ENCODE data around the gene IPCEF1.

The IPCEF1 gene

DNA sequence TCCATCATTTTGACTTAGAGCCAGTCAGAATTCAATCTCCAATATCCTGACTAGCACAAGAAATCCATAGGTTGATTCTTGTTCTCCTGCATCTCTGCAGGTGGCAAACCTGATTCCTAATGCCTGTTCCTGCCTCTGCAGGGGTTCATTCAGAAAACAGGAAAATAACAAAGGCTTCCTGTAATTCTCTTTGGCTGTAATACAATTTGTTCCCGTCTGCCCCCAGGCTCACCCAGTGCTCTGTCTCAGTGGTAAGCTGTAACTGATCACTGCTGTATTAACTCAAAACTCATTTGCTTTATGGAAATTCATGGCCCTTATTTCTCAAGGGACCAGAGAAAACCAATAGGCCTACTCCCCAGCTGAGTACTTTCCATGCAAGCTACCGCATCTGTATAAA is 228.9 kb downstream of the IPCEF1 start:
- TF ChIP-seq TAF1 (IDR thresholded peaks at IDR 0.05; ENCODE audit: borderline replicate concordance, low read depth, low read length) (no peak), POLR2A (IDR thresholded peaks at IDR 0.05; ENCODE audit: low read depth, low read length) (no peak), POLR2AphosphoS5 (IDR thresholded peaks at IDR 0.05; ENCODE audit: low read depth, low read length) (no peak)
- no peak for DNase-seq (ENCODE audit: insufficient read length)
- FAIRE-seq: no peak

DNA sequence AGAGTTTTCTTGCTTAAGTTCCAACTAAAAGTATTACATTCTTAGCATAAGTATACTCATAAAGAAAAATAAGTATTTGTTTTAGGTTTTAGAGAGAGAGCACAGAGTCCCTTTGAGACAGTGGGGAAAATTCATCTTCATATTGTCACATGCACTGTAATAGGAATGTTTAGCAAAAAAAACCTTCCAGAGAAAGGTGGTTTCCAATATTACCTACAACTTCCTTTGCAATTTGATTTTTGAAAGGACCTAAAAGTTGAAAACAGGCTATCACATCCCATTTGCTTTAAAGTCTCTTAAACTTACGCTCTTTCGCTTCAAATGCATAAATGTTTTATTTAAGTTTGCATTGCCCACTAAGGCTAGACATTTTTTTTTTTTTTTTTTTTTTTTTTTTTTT is 231.2 kb downstream of the IPCEF1 start:
- FAIRE-seq (no peak), DNase-seq (ENCODE audit: insufficient read length) (no peak)
- no peak for TF ChIP-seq POLR2A (IDR thresholded peaks at IDR 0.05; ENCODE audit: low read depth, low read length)
- no peak for TF ChIP-seq TAF1 (IDR thresholded peaks at IDR 0.05; ENCODE audit: borderline replicate concordance, low read depth, low read length)
- TF ChIP-seq POLR2AphosphoS5 (IDR thresholded peaks at IDR 0.05; ENCODE audit: low read depth, low read length): no peak

DNA sequence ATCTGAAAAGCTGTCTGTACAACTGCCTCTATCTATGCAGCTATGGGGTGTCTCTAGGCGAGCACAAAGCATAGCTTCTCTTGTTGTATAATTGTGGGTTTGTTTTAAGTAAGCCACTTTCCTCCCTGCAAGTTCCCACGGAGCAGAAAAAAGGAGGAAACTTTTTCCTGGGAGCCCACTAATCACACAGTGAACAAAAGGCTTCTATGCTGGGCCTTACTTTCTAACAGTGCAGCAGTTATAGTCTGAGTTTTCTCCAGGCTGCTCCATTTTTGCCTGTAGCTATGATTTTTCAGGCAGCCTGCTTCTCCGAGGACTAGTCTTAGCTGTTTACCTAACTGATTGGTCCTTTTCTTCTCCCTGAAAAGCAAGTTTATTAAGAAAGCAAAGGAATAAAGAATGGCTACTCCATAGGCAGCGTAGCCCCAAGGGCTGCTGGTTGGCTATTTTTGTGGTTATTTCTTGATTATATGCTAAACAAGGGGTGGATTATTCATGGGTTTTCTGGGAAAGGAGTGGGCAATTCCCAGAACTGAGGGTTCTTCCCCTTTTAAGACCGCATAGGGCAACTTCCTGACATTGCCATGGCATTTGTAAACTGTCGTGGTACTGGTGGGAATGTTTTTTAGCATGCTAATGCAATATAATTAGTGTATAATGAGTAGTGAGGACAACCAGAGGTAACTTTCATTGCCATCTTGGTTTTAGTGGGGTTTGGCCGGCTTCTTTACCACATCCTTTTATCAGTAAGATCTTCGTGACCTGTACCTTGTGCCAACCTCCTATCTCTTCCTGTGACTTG is 233.2 kb downstream of the IPCEF1 start:
- DNase-seq (ENCODE audit: insufficient read length) (no peak), FAIRE-seq (no peak)
- TF ChIP-seq POLR2AphosphoS5 (IDR thresholded peaks at IDR 0.05; ENCODE audit: low read depth, low read length) (no peak), POLR2A (IDR thresholded peaks at IDR 0.05; ENCODE audit: low read depth, low read length) (no peak), TAF1 (IDR thresholded peaks at IDR 0.05; ENCODE audit: borderline replicate concordance, low read depth, low read length) (no peak)

DNA sequence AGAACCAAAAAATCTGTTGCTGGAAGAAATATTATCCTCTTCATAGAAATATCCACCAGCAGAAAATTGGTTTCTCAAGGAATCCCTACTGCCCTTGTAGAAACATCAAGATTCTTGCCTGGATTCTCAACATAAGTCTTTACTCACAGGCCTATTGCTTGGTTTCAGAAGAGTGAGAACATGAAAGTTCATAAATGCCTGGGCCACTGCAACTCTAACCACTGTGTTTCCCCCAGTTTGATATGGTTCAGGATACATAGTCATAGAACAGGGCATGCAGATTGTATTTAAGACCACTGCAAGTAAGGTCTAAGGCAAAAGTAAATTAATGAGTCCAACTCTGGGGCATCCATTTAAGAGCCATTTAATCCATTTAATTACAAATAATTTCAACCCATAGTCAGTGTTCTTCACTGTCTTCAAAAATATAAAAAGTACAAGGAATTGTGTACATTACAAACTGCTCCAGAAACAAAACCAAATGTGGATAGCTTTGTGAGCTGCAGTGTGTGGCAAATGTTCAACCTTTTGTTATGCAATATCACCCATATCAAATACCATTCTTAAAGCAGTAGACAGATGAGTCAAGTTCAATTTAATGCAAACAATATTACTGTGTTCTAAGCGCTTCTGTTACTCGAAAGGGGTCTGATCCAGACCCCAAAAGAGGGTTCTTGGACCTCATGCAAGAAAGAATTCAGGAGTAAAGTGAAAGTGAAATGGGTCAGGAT is 234.2 kb downstream of the IPCEF1 start:
- TF ChIP-seq POLR2A (IDR thresholded peaks at IDR 0.05; ENCODE audit: low read depth, low read length): no peak
- no peak for TF ChIP-seq POLR2AphosphoS5 (IDR thresholded peaks at IDR 0.05; ENCODE audit: low read depth, low read length)
- TF ChIP-seq TAF1 (IDR thresholded peaks at IDR 0.05; ENCODE audit: borderline replicate concordance, low read depth, low read length): no peak
- DNase-seq (ENCODE audit: insufficient read length) (no peak), FAIRE-seq (no peak)

DNA sequence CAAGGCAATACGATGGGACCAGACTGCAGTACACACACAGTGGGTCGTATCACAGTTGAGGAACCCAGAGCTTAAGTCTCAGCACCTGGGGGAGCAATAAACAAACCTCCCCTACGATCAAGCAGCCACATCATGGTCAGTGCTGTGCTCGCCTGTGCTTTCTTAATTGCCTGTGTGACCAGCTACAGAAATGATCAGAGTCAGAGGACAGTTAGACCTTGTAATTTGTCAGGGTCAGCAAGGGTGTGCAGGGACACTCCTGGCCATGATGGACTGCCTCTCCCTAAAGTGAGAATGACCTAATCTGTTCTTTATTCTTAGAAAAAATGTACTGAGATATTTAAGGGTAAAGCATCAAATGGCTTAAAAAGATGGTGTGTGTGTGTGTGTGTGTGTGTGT is 239.1 kb downstream of the IPCEF1 start:
- DNase-seq (ENCODE audit: insufficient read length): no peak
- TF ChIP-seq TAF1 (IDR thresholded peaks at IDR 0.05; ENCODE audit: borderline replicate concordance, low read depth, low read length): no peak
- no peak for FAIRE-seq

DNA sequence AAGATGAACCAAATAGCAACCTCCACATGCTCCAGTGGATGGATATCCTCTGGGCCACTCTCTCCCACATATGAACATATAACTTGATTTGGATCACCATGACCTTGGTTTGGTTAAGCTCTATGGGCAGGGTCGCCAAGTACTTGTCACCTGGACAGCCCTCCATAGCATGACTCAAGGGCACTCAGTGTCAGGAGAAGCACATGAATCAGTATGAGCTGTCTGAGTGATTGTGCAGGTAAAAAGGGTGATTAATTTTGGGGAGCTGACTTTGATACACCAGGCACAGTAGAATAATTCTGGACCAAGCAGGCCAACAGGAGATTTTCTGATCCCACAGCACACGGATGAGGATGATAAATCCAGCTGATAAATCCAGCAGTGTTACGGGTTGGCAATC is 243.2 kb downstream of the IPCEF1 start:
- TF ChIP-seq POLR2A (IDR thresholded peaks at IDR 0.05; ENCODE audit: low read depth, low read length): no peak
- no peak for TF ChIP-seq TAF1 (IDR thresholded peaks at IDR 0.05; ENCODE audit: borderline replicate concordance, low read depth, low read length)
- no peak for TF ChIP-seq POLR2AphosphoS5 (IDR thresholded peaks at IDR 0.05; ENCODE audit: low read depth, low read length)
- no peak for FAIRE-seq
- no peak for DNase-seq (ENCODE audit: insufficient read length)

DNA sequence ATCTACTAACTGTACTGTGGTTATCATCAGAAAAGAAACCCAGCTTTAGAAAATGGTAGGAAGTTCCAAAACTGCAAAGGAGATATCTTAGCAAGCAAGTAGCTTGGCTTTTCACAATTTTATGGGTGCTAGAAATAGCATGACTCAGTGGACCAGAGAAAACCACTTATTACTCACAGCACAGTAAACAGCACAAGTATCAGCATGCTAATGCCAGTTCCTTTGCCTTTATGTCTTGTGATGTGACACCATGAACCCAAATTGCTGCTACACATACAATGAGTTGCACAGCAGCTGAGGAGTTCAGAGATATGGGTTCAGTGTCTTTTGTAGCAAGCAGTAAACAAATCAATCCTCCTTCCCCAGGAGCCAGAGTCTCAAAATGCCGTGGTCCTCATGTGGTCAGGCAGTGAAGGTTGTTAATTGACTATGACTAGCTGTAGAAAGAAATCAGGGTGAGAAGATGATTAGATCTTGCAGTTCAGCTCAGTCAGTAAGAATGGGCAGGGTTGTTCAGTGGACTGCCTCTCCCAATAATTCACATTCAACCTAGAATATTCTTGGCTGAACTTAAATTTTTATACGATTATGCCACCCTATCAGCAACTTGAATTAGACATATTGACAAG is 244.3 kb downstream of the IPCEF1 start:
- FAIRE-seq (no peak), DNase-seq (ENCODE audit: insufficient read length) (no peak)
- no peak for TF ChIP-seq POLR2AphosphoS5 (IDR thresholded peaks at IDR 0.05; ENCODE audit: low read depth, low read length)
- TF ChIP-seq TAF1 (IDR thresholded peaks at IDR 0.05; ENCODE audit: borderline replicate concordance, low read depth, low read length): no peak
- TF ChIP-seq POLR2A (IDR thresholded peaks at IDR 0.05; ENCODE audit: low read depth, low read length): no peak

DNA sequence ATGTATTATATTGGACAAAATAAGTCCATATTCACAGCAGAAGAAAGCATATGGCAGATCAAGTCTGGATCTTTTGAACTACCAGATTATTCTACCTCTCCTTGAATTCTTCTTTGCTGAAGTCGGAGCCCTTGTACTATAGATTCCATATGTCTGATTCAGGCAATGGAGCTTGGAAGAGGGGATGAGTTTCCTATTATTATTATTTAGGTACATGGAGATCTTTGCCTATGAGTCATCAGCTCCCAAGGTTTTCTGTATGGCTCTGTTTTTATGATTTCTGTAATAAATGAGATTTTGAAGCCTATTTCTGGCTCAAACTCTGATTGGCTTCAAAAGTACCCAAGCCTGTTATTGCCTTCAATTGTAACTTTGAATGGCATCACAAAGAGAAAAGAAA is 245.6 kb downstream of the IPCEF1 start:
- FAIRE-seq (no peak), DNase-seq (ENCODE audit: insufficient read length) (no peak)
- TF ChIP-seq TAF1 (IDR thresholded peaks at IDR 0.05; ENCODE audit: borderline replicate concordance, low read depth, low read length) (no peak), POLR2AphosphoS5 (IDR thresholded peaks at IDR 0.05; ENCODE audit: low read depth, low read length) (no peak), POLR2A (IDR thresholded peaks at IDR 0.05; ENCODE audit: low read depth, low read length) (no peak)

DNA sequence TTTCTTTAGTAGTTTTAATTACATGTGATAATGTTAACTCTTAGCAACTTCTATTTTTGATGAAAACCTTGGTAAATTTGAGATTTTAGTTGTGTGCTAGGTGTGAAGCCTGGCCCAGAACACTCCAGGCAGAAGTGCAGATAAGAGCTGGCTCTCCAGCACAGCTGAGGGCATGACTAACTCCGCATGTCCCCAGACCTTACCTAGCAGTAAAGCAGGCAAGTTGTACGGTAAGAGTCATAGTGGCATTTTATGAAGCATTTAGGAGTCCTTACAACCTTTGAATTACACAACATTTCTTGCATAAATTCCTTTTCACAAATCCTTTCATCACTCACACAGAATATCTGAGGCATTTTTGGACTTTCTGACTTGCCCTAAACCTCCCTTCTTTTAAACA is 250.4 kb downstream of the IPCEF1 start:
- DNase-seq (ENCODE audit: insufficient read length): no peak
- no peak for TF ChIP-seq POLR2A (IDR thresholded peaks at IDR 0.05; ENCODE audit: low read depth, low read length)
- no peak for TF ChIP-seq POLR2AphosphoS5 (IDR thresholded peaks at IDR 0.05; ENCODE audit: low read depth, low read length)
- FAIRE-seq: no peak
